CD4-positive, CD25-positive, alpha-beta regulatory T cell (primary cell): Measurements from ENCODE around the gene LRRC4C. TPM values are rescaled to one million over a fixed set of nuclear protein-coding genes. Genes with fewer than 3 reads are reported as not detected.

Experiments
- ATAC-seq, 2 donors: fragments of 150-1000 bp; cut with Tn5 transposase; one replicate each; pipeline ENCODE4 v1.10.0; 2021; ENCODE audit warnings: low read depth in 2 of 2, moderate number of reproducible peaks in 2 of 2, moderate library complexity in 1 of 2
- DNase-seq, 3 donors: peaks; one replicate each; pipeline versions ENCODE4 v3.0.0 to v3.0.0-alpha.2; 2012 to 2022; ENCODE audit warnings: mixed read lengths in 1 of 3
- H3K27ac ChIP-seq: one replicate; pipeline ENCODE4 v1.7.0; 2013; ENCODE audit warnings: mild to moderate bottlenecking, low read length; ENCODE audit not compliant: insufficient read depth, poor library complexity, severe bottlenecking
- H3K27me3 ChIP-seq: one replicate; pipeline ENCODE4 v1.7.0; 2013; ENCODE audit warnings: low read length; ENCODE audit not compliant: control insufficient read depth, insufficient read depth
- H3K36me3 ChIP-seq: one replicate; pipeline ENCODE4 v1.7.0; 2013; ENCODE audit warnings: mild to moderate bottlenecking, low read length, moderate library complexity; ENCODE audit not compliant: control insufficient read depth, insufficient read depth
- H3K4me1 ChIP-seq: 2 replicates; pipeline ENCODE4 v1.7.0; 2013; ENCODE audit warnings: mild to moderate bottlenecking, low read length; ENCODE audit not compliant: insufficient read depth, control insufficient read depth, poor library complexity, severe bottlenecking
- H3K4me3 ChIP-seq: one replicate; pipeline ENCODE4 v1.7.0; 2013; ENCODE audit warnings: low read depth, mild to moderate bottlenecking, low read length, moderate library complexity
- H3K9me3 ChIP-seq, 2 experiments: 1 replicate in 1 of 2; 2 replicates in 1 of 2; pipeline ENCODE4 v1.7.0; 2013; ENCODE audit warnings: low read length in 2 of 2, mild to moderate bottlenecking in 1 of 2, moderate library complexity in 1 of 2; ENCODE audit not compliant: control insufficient read depth in 2 of 2
- H3K27ac Mint-ChIP-seq, 3 donors: one replicate each; pipeline ENCODE4 v1.8.0; 2020 to 2022; ENCODE audit warnings: mild to moderate bottlenecking in 3 of 3, mixed read lengths in 3 of 3, moderate library complexity in 2 of 3
- H3K27me3 Mint-ChIP-seq: one replicate; pipeline ENCODE4 v1.8.0; 2022; ENCODE audit warnings: mild to moderate bottlenecking, mixed read lengths
- H3K36me3 Mint-ChIP-seq: one replicate; pipeline ENCODE4 v1.8.0; 2020; ENCODE audit warnings: mixed read lengths
- H3K4me1 Mint-ChIP-seq, 4 donors: one replicate each; pipeline ENCODE4 v1.8.0; 2020 to 2022; ENCODE audit warnings: mixed read lengths in 4 of 4, mild to moderate bottlenecking in 1 of 4
- H3K4me3 Mint-ChIP-seq, 4 donors: one replicate each; pipeline ENCODE4 v1.8.0; 2020 to 2022; ENCODE audit warnings: mild to moderate bottlenecking in 4 of 4, mixed read lengths in 4 of 4, moderate library complexity in 3 of 4
- H3K9me3 Mint-ChIP-seq, 7 donors: one replicate each; pipeline ENCODE4 v1.8.0; 2020 to 2022; ENCODE audit warnings: mixed read lengths in 7 of 7, mild to moderate bottlenecking in 3 of 7, moderate library complexity in 2 of 7
- polyA plus RNA-seq, 4 donors: library from polyadenylated mRNA; unstranded; fragments of 300-500 nt; fragmentation: Illumina TruSeq; gene quantifications; one replicate each; pipeline ENCODE4 v1.2.3, GENCODE V29; 2021
- total RNA-seq: library from RNA; stranded (reverse); gene quantifications from one replicate; pipeline ENCODE4 v1.2.3, GENCODE V29; 2022

LRRC4C gene
- total and polyA plus RNA-seq, 5 donors from 2014 or later: not detected

GRCh38 chr11:40291741-40292140 lies 1167.7 kb downstream of the LRRC4C start:
- no peak for DNase-seq
- Mint-ChIP-seq H3K9me3 (peaks cover 0 to 12% (median 0%) of the 10 kb centered on the region in 7 donors), H3K36me3 (no peaks in the 10 kb centered on the region), H3K27ac (no peak overlapping the region), H3K4me1 (peaks cover 0 to 5% (median 1%) of the 10 kb centered on the region in 4 donors), H3K27me3 (peaks cover 7% of the 10 kb centered on the region), H3K4me3 (no peak overlapping the region)
- H3K4me1 ChIP-seq: no peaks in the 10 kb centered on the region
- H3K36me3 ChIP-seq: no peaks in the 10 kb centered on the region
- H3K27ac ChIP-seq: no peak overlapping the region
- no peaks in the 10 kb centered on the region for H3K27me3 ChIP-seq
- ATAC-seq: no peak
- no peak overlapping the region for H3K4me3 ChIP-seq
- H3K9me3 ChIP-seq: no peaks in the 10 kb centered on the region

DNA sequence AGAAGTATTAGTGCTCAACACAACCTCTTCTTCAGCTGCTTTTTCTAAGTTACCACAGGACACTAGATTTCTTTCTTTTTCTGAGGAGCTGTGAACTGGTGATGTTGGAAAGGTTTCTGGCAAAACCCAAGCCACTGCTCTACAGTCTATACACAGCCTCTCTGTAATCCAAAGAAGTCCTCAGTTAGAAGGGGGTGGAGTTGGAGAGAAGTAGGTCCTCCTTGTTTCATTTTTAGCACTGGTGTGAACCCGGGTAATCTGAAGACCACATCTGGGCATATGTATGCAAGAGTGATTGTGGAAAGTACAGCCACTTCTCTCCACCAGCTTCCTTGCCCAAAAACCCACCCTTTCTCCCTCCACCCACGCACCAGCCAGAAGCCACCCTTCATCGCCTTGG lies 1168.1 kb downstream of the LRRC4C start:
- no peak overlapping the region for H3K4me3 Mint-ChIP-seq

DNA sequence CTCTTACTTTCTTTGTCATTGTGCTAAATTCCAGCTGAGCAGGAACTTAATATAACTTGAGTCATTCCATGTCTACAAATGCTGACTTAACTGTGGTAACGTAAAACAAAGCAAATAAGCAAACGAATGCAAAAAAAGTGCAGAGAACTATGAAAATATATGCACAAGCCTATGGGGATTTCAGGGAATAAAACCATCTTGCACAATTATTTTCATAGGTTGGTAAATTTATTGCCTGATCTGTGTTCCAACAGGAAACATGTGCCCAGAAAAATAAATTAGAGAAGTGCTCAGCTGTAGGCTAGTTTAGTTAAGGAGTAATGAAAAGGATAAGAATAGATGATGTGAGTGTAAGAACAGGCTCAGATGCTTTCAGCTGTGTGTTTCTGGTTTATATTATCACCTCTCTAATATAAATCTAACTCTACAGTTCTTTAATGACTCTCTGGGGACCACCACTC lies 1169.3 kb downstream of the LRRC4C start:
- Mint-ChIP-seq H3K9me3 (peaks cover 0 to 8% (median 0%) of the 10 kb centered on the region in 7 donors), H3K27ac (no peak overlapping the region), H3K27me3 (peaks cover 7% of the 10 kb centered on the region), H3K4me1 (peaks cover 0 to 5% (median 1%) of the 10 kb centered on the region in 4 donors), H3K4me3 (no peak overlapping the region), H3K36me3 (no peaks in the 10 kb centered on the region)
- Histone ChIP-seq H3K36me3 (no peaks in the 10 kb centered on the region), H3K27ac (no peak overlapping the region), H3K9me3 (no peaks in the 10 kb centered on the region), H3K4me1 (no peaks in the 10 kb centered on the region), H3K4me3 (no peak overlapping the region), H3K27me3 (no peaks in the 10 kb centered on the region)
- no peak for DNase-seq
- no peak for ATAC-seq

More for the DNA sequence above, 1168.1 kb downstream of the LRRC4C start:
- Histone ChIP-seq H3K9me3 (no peaks in the 10 kb centered on the region), H3K4me3 (no peak overlapping the region), H3K36me3 (no peaks in the 10 kb centered on the region), H3K27ac (no peak overlapping the region), H3K27me3 (no peaks in the 10 kb centered on the region), H3K4me1 (no peaks in the 10 kb centered on the region)
- H3K27me3 Mint-ChIP-seq: peaks cover 7% of the 10 kb centered on the region
- no peak overlapping the region for H3K27ac Mint-ChIP-seq
- peaks cover 0 to 5% (median 1%) of the 10 kb centered on the region in 4 donors for H3K4me1 Mint-ChIP-seq
- DNase-seq (no peak), ATAC-seq (no peak)
- H3K36me3 Mint-ChIP-seq: no peaks in the 10 kb centered on the region
- H3K9me3 Mint-ChIP-seq: peaks cover 0 to 10% (median 0%) of the 10 kb centered on the region in 7 donors

GRCh38 chr11:40289370-40289769 lies 1170.1 kb downstream of the LRRC4C start:
- Histone ChIP-seq H3K4me3 (no peak overlapping the region), H3K36me3 (no peaks in the 10 kb centered on the region), H3K9me3 (no peaks in the 10 kb centered on the region), H3K4me1 (no peaks in the 10 kb centered on the region), H3K27ac (no peak overlapping the region), H3K27me3 (no peaks in the 10 kb centered on the region)
- Mint-ChIP-seq H3K27ac (no peak overlapping the region), H3K4me3 (no peak overlapping the region), H3K9me3 (peaks cover 0 to 10% (median 1%) of the 10 kb centered on the region in 7 donors), H3K4me1 (peaks cover 0 to 5% (median 1%) of the 10 kb centered on the region in 4 donors), H3K36me3 (no peaks in the 10 kb centered on the region), H3K27me3 (peaks cover 7% of the 10 kb centered on the region)
- ATAC-seq: no peak
- DNase-seq: no peak

- no peaks in the 10 kb centered on the region for H3K36me3 ChIP-seq
- Mint-ChIP-seq H3K9me3 (peaks cover 0 to 17% (median 1%) of the 10 kb centered on the region in 7 donors), H3K27me3 (peaks cover 7% of the 10 kb centered on the region), H3K4me3 (no peak overlapping the region), H3K36me3 (no peaks in the 10 kb centered on the region), H3K27ac (no peak overlapping the region), H3K4me1 (no peaks in the 10 kb centered on the region)
- DNase-seq (no peak), ATAC-seq (no peak)
- H3K4me1 ChIP-seq: no peaks in the 10 kb centered on the region
- H3K27ac ChIP-seq: no peak overlapping the region
- no peaks in the 10 kb centered on the region for H3K27me3 ChIP-seq
- no peak overlapping the region for H3K4me3 ChIP-seq
- H3K9me3 ChIP-seq: no peaks in the 10 kb centered on the region
Observed at GRCh38 chr11:40287916-40288803, 1171.3 kb downstream of the LRRC4C start.

DNA sequence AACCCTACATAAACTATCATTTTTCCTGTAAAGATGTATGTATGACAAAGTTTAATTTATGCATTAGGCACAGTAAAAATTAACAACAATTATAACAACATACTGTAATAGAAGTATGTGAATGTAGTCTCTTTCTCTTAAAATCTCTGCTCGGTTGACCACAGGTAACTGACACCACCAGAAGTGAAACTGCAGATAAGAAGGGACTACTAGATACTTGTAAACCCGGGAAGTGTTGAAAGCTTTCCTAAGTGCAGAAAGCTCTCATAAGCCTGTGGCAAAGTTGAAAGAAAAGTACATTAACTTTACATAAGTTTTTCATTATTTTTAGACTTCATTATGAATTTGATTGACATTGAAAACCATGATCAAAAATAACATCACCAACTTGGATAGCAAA lies 1173.3 kb downstream of the LRRC4C start:
- Histone ChIP-seq H3K27me3 (no peaks in the 10 kb centered on the region), H3K36me3 (no peaks in the 10 kb centered on the region), H3K27ac (no peak overlapping the region), H3K9me3 (no peaks in the 10 kb centered on the region), H3K4me1 (no peaks in the 10 kb centered on the region), H3K4me3 (no peak overlapping the region)
- ATAC-seq: no peak
- Mint-ChIP-seq H3K27ac (no peak overlapping the region), H3K27me3 (no peaks in the 10 kb centered on the region), H3K36me3 (no peaks in the 10 kb centered on the region), H3K4me3 (no peak overlapping the region), H3K9me3 (peaks cover 0 to 17% (median 2%) of the 10 kb centered on the region in 7 donors), H3K4me1 (no peaks in the 10 kb centered on the region)
- no peak for DNase-seq

- no peak overlapping the region for H3K4me3 ChIP-seq
- H3K27ac ChIP-seq: no peak overlapping the region
- no peaks in the 10 kb centered on the region for H3K36me3 ChIP-seq
- Mint-ChIP-seq H3K27me3 (no peaks in the 10 kb centered on the region), H3K27ac (no peak overlapping the region), H3K9me3 (peaks cover 0 to 12% (median 3%) of the 10 kb centered on the region in 7 donors), H3K4me3 (no peak overlapping the region), H3K4me1 (no peaks in the 10 kb centered on the region), H3K36me3 (no peaks in the 10 kb centered on the region)
- ATAC-seq (no peak), DNase-seq (no peak)
- H3K9me3 ChIP-seq: no peaks in the 10 kb centered on the region
- H3K27me3 ChIP-seq: no peaks in the 10 kb centered on the region
- H3K4me1 ChIP-seq: no peaks in the 10 kb centered on the region
Observed at GRCh38 chr11:40285558-40285957, 1173.9 kb downstream of the LRRC4C start.
